GM19240 (cell line): ENCODE results near the gene PLXNB1.

ENCODE experiments used
- DNase-seq: peaks from one replicate; pipeline ENCODE4 v3.0.0; 2011; ENCODE audit warnings: low spot score; ENCODE audit not compliant: insufficient read length

The PLXNB1 gene

DNA sequence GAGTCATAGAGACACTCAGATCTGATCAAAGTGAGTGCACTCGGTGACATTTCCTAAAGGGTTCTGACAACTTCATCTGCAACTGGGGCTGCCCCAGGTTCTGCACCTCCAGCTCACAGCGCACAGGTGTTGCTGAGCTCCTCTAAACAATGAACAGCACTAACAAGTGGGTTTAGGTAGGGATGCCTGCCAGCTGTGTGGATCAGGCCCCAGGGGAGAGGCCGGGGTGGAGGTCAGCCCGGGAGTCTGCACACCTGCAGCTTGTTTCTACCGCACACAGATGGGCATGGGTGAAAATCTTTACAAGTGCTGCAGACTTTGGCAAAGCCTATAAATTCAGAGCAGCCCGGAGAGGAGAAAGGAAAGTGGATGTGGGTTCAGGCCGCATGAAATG lies 57.5 kb downstream of the PLXNB1 start:
- DNase-seq, result no peak

DNA sequence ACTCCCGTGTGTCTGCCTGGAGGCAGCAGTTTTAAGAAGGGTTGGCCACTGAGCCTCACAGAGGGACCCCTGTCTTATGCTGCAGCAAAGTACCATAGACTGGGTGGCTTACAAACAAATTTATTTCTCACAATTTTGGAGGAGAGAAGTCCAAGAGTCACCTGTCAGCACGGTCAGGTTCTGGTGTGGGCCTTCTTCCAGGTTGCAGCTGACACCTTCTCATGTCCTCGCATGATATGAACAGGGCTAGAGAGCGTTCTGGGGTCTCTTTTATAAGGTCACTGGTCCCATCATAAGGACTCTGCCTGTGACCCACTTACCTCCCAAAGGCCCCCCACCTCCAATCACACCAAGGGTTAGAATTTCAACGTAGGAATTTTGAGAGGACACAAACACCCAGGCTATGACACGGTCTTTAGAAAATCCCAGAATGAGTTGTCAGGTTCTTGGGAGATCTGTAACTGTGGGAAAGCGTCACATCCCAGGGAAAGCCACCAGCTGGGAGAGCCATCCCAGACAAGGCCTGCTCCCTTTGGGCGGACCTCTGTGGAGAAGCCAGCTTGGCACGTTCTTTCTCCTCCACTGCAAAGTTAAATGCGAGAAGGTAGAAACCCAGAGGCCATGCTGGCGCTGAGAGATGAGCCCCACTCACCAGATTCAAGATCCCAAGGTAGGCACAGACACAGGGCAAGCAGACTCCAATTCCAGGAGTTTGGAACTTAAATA lies 58.1 kb downstream of the PLXNB1 start, which contains the start of gene FBXW12:
Gene FBXW12, plus strand, starts transcription at position 569 of the 726 bp plus-strand sequence. CDS start 549 bp downstream, outside the sequence.
- DNase-seq, result no peak

DNA sequence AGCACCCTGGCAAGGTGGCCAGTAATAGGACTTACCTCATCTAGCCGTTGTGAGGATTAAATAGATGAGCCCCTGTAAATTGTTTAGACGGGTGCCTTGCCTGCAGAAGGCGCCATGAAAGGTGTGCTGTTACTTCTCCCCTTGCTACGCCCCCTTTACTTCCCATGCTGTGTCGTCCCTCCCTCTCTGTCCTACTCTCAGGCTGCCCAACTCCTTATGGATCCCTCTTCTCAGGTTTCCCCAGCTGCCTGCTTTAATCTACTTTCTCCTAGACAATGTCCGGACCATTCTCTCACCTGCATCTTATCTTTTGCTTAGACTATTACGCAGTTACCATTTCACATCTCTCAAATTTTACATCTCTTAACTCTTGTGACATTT lies 59.6 kb downstream of the PLXNB1 start:
- no peak for DNase-seq

DNA sequence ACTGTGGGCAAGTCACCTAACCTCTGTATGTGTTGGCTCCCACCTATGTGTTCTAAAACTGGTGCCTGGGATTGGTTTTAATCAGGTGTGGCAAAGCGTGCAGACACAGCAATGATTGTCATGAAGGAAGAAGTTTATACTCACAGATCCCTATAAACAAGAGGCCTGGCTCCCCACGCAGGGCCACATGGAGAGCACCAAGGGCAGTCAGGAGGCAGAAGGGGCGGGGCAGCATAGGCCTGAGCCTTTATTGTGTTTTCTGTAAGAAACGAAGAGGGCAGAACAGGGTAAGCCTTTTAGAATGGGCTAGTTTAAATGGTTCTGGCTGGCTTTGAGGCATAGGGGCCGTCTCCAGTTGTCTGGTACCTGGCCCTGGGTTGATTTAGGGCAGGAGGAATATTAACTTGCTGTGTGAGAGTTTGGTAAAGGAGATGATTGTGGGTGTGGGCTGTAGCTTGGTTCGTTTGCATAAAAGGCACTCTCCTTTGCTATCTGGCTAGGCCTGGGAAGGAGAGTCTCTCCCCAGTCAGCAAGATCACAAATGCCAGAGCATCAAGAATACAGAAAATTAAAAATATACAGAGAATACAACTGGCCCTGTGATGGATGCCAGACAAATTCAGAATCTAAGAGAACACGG lies 60.1 kb downstream of the PLXNB1 start:
- no peak for DNase-seq

DNA sequence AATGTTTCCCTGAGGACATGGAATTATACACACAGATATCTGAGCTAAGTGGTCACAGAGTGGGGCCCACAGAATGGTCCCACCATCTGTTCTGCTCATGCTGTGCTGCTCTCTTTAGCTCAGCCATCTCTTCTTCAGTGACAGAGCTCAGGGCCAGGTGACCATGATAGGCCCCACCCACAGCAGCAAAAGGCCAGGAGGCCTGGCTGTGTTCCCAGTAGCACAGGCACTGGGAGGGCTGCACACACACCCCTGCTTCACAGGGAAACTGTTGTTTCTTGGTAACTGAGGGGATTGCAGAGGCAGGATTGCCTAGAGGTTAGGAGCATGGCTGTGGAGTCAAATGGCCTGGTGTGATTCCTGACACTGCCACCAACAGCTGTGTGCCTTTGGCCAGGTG lies 62.7 kb downstream of the PLXNB1 start:
- DNase-seq, result no peak

DNA sequence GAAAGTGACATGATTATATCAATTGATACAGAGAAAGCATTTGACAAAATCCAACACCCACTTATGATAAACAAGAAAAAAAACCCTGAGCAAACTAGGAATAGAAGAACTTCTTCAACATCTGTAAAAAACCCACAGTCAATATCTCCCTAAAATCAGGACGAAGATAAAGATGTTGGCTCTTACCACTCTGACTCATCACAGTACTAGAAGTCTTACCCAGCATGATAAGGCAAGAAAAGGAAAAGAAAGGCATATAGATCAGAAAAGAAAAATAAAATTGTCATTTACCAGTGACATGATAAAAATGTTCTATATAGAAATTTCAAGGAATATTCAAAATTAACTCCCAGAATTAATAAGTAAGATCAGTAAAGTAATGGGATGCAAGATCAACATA lies 65.0 kb downstream of the PLXNB1 start:
- no peak for DNase-seq

DNA sequence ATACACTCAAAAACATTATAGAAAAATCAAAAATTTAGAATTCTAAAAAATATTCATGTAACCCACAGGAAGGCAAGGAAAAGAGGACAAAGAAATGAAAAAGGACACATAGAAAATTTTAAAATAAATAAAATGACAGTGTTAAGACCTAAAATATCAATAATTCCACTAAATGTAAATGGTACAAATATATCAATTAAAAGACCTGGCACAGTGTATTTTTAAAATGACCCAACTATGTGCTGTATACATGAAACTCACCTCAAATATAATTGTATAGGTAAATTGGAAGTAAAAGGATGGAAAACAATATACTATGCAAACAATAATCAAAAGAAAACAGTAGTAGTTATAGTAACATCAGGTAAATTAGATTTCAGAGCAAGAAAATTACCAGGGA lies 68.0 kb downstream of the PLXNB1 start:
- DNase-seq, result no peak

DNA sequence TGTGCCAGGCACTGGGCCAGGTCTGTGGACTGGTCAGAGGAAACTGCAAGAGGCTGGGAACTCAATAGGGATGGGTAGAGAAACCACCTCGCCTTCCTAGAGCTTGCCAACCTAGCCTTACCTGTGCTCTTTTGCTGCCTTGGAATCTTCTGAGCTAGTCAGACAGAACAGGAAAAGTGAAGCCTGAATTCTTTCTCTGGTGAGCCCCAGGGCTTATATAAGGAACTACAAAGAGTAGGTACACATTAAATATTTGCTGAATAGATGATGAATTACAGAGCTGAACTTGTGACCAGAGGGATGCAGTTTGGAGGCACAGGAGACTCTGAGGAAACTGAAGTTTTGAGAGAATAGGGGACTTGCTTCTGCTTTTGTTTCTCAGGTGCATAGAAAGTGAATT lies 73.5 kb downstream of the PLXNB1 start:
- DNase-seq, result no peak

DNA sequence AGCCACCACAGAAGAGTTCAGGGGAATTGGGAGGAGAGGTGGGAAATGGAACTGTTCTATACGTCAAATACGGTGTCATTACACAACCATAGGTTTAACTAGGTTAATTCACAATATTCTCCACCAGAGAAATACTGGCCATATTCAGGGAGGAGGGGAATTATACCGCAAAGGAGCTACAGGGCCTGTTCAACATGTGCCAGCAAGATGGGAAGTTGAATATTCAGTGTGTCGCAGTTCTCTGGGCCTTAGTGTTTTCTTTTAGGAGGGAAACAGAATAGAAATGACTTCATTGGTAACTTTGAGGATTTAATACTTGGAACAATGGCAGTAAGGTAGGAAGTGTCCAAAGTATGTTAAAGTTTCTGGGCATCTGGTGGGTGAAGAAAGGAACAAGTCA lies 75.9 kb downstream of the PLXNB1 start:
- DNase-seq, result no peak
